ENCODE results near the gene CTIF.

The CTIF gene

GRCh38 chr18:48780913-48781162 is 242.0 kb downstream of the CTIF start:
- H3K4me3 ChIP-seq (ENCODE audit: low read depth, low read length) = no peak overlapping the region
- DNase-seq (ENCODE audit: low read depth) = no peak
- no peak for TF ChIP-seq CTCF (IDR thresholded peaks at IDR 0.05; ENCODE audit: insufficient read depth, low read depth, low read length, missing control alignments)

GRCh38 chr18:48781163-48781987 is 242.5 kb downstream of the CTIF start:
- no peak for TF ChIP-seq CTCF (IDR thresholded peaks at IDR 0.05; ENCODE audit: insufficient read depth, low read depth, low read length, missing control alignments)
- peak; percentile 24 for DNase-seq (ENCODE audit: low read depth)
- H3K4me3 ChIP-seq (ENCODE audit: low read depth, low read length) = no peak overlapping the region

- no peak overlapping the region for H3K4me3 ChIP-seq (ENCODE audit: low read depth, low read length)
- no peak for DNase-seq (ENCODE audit: low read depth)
- no peak for TF ChIP-seq CTCF (IDR thresholded peaks at IDR 0.05; ENCODE audit: insufficient read depth, low read depth, low read length, missing control alignments)
Observed at GRCh38 chr18:48781988-48782363, 243.1 kb downstream of the CTIF start.

GRCh38 chr18:48782381-48782861 is 243.6 kb downstream of the CTIF start:
- DNase-seq (ENCODE audit: low read depth) = no peak
- TF ChIP-seq CTCF (IDR thresholded peaks at IDR 0.05; ENCODE audit: insufficient read depth, low read depth, low read length, missing control alignments) = no peak
- H3K4me3 ChIP-seq (ENCODE audit: low read depth, low read length) = no peak overlapping the region

- no peak for TF ChIP-seq CTCF (IDR thresholded peaks at IDR 0.05; ENCODE audit: insufficient read depth, low read depth, low read length, missing control alignments)
- DNase-seq (ENCODE audit: low read depth) = no peak
- H3K4me3 ChIP-seq (ENCODE audit: low read depth, low read length) = no peak overlapping the region
Observed at GRCh38 chr18:48783616-48784520, 245.0 kb downstream of the CTIF start.

GRCh38 chr18:48784656-48785055 is 245.8 kb downstream of the CTIF start:
- TF ChIP-seq CTCF (IDR thresholded peaks at IDR 0.05; ENCODE audit: insufficient read depth, low read depth, low read length, missing control alignments) = no peak

More at GRCh38 chr18:48784656-48785055, 245.8 kb downstream of the CTIF start:
- peak; percentile 43 for DNase-seq (ENCODE audit: low read depth)
- H3K4me3 ChIP-seq (ENCODE audit: low read depth, low read length) = peak overlapping the region; percentile 18; the same call in 1 of the 2 replicates
